Natural killer cell treated with Interleukin-12 subunit alpha and Interleukin-12 subunit beta and Interleukin-15 and Interleukin-18, amount 100 ng/mL, for 72 hours (primary cell): Measurements from ENCODE around the gene FHAD1. TPM values are rescaled to one million over a fixed set of nuclear protein-coding genes. Genes with fewer than 3 reads are reported as not detected.
"Not testable (repeated sequence)": the region's sequence is repeated elsewhere in the genome, so short reads cannot be mapped to it uniquely, and the experiment has no call there.

Source experiments
- ATAC-seq, 2 donors: fragments of 150-1000 bp; cut with Tn5 transposase in 1 of 2; sonication (Bioruptor Pico), chemical (Tn5 transposase) in 1 of 2; 2 replicates each; pipeline ENCODE4 v1.10.0; 2021
- DNase-seq: peaks from one replicate; pipeline ENCODE4 v3.0.0; 2022; ENCODE audit warnings: low spot score
- H3K27ac Mint-ChIP-seq, 2 donors: 1 replicate in 1 of 2; 2 replicates in 1 of 2; pipeline ENCODE4 v1.8.0; 2022; ENCODE audit warnings: mixed read lengths in 2 of 2, mild to moderate bottlenecking in 1 of 2, moderate library complexity in 1 of 2
- H3K27me3 Mint-ChIP-seq, 2 donors: 1 replicate in 1 of 2; 2 replicates in 1 of 2; pipeline ENCODE4 v1.8.0; 2022; ENCODE audit warnings: mixed read lengths in 2 of 2
- H3K36me3 Mint-ChIP-seq: one replicate; pipeline ENCODE4 v1.8.0; 2022; ENCODE audit warnings: mixed read lengths
- H3K4me1 Mint-ChIP-seq, 2 donors: 1 replicate in 1 of 2; 2 replicates in 1 of 2; pipeline ENCODE4 v1.8.0; 2022; ENCODE audit warnings: low read depth in 2 of 2, mixed read lengths in 2 of 2, mild to moderate bottlenecking in 1 of 2
- H3K4me3 Mint-ChIP-seq: one replicate; pipeline ENCODE4 v1.8.0; 2022; ENCODE audit warnings: mixed read lengths
- H3K9me3 Mint-ChIP-seq: 2 replicates; pipeline ENCODE4 v1.8.0; 2022; ENCODE audit warnings: mixed read lengths
- total RNA-seq, 2 donors: library from RNA; stranded (reverse); gene quantifications; one replicate each; pipeline ENCODE4 v1.2.3, GENCODE V29; 2022

The FHAD1 gene
- total RNA-seq, 2 donors from 2014 or later: 0.42 TPM; not detected in 1

DNA sequence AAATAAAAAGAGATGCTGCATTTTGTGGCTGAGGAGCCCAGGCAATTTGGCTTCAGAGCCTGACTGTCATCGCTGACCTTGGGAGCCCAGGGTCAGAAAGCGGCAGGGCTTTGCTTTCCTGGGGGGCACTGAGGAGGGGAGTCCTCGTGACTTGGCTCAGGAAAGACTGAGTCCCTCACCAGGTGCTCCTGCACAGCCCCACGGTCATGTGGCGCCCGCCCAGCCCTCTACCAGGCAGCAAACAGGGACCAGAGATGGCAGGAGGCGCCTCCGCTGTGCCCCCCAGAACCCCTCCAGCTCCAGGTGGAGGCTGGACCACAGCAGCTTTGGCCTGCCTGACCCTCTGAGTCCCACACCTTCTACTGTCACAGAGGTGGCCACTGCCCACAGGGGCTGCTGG, 175.8 kb downstream of the FHAD1 start:
- Mint-ChIP-seq H3K36me3 (no peaks in the 10 kb centered on the region), H3K27me3 (no peaks in the 10 kb centered on the region), H3K9me3 (no peaks in the 10 kb centered on the region), H3K4me1 (peaks cover 47 to 51% of the 10 kb centered on the region in 2 donors), H3K27ac (peak overlapping the region; percentile 86 to 95), H3K4me3 (no peak overlapping the region)
- no peak for DNase-seq
- no peak for ATAC-seq

DNA sequence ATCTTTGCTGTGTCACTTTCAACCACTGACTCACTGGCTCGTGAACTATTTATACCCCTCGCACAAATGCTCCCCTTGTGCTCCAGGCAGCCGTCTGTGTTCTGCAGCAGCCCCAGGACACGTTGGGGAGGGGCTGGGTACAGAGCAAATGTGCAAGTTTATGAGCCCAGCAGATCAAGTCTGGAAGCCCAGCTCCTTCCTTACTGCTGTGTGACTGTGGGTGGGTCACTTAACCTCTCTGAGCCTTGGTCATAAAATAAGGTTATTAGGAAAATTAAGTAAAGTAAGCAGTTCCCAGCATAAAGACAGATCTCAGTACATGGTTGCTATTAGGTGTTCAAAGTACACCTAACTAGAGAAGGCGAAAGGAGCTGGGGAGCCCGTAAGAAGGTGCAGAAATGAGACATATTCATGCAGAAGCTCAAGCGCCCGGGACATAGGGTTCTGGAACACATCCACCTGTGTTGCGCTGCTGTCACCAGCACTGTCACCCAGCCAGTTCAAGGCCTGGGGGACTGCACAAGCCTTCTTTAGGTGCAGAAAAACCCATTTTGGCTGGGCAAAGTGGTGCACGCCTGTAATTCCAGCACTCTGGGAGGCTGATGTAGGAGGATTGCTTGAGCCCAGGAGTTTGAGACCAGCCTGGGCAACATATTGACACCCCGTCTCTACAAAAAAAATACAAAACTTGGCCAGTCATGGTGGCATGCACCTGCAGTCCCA, 176.5 kb downstream of the FHAD1 start:
- H3K36me3 Mint-ChIP-seq: no peaks in the 10 kb centered on the region
- H3K27me3 Mint-ChIP-seq: no peaks in the 10 kb centered on the region
- H3K9me3 Mint-ChIP-seq: no peaks in the 10 kb centered on the region
- H3K27ac Mint-ChIP-seq: peak overlapping the region; percentile 86 to 95
- peaks cover 46 to 47% of the 10 kb centered on the region in 2 donors for H3K4me1 Mint-ChIP-seq
- no peak overlapping the region for H3K4me3 Mint-ChIP-seq
- ATAC-seq (no peak), DNase-seq (no peak)

DNA sequence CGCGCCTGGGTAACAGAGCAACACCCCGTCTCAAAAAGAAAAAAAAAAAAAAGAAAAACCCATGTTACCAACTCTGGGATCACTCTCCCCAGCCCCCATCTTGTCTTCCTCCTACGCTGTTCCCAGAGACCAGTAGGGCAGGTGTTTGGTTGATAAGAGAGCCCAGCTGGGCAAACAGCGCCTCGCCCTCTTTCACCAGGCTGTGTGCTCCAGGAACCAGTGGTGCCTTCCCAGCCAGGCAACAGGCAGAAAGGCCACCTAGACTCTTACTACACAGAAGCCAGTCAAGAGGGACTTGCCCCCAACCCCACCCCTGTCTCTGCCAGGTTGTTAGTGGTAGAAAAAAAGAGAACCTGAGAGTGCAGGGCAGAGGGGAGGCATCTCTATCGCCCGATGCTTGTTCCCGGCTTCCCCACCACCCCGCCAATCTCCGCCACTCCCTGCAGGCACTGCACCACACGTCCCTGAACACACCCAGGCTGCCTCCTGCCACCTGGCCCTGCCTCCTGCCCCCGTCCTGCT, 177.2 kb downstream of the FHAD1 start:
- Mint-ChIP-seq H3K27ac (peak overlapping the region; percentile 86 to 95), H3K36me3 (no peaks in the 10 kb centered on the region), H3K27me3 (no peaks in the 10 kb centered on the region), H3K4me3 (peak overlapping the region; percentile 47), H3K9me3 (no peaks in the 10 kb centered on the region), H3K4me1 (peaks cover 42 to 44% of the 10 kb centered on the region in 2 donors)
- ATAC-seq (no peak), DNase-seq (no peak)

DNA sequence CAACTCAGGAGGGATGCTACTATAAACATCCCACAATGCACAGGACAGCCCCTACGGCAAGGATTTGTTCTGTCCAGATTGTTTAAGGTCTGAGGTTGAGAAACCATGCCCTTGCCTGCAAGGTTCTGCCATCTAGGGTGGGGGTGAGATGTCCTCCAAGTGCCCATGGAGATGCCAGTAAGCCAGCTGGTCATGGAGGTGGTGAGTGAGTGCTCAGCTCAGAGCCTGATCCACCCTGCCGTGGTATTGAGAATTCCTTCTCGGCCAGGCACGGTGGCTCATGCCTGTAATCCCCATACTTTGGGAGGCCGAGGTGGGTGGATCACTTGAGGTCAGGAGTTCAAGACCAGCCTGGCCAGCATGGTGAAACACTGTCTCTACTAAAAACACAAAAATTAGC, 178.0 kb downstream of the FHAD1 start:
- Mint-ChIP-seq H3K27me3 (no peaks in the 10 kb centered on the region), H3K36me3 (no peaks in the 10 kb centered on the region), H3K9me3 (no peaks in the 10 kb centered on the region), H3K4me1 (peaks cover 42 to 43% of the 10 kb centered on the region in 2 donors), H3K4me3 (peak overlapping the region; percentile 47), H3K27ac (peak overlapping the region; percentile 86 to 95)
- no peak for ATAC-seq
- no peak for DNase-seq

DNA sequence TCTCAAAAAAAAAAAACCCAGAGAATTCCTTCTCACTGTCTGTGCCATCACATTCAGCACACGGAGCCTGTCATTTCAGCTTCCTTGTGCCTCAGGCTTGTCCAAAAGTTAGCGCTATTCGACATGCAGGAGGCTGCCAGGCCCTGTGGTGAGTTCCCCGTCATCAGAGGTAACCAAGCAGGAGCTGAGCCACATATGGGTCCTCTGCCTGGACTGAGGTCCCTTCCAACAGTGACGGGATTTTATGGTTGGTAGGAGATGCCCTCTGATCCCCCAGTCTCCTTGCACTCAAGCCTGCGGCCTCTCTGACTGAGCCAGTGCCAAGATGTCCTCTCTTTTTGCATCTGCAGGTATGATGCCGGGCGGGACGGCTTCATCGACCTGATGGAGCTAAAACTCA, 178.5 kb downstream of the FHAD1 start:
- DNase-seq (no peak), ATAC-seq (no peak)
- H3K27me3 Mint-ChIP-seq: no peaks in the 10 kb centered on the region
- no peak overlapping the region for H3K4me3 Mint-ChIP-seq
- H3K27ac Mint-ChIP-seq: peak overlapping the region; percentile 86 to 95
- H3K36me3 Mint-ChIP-seq: no peaks in the 10 kb centered on the region
- peaks cover 45% of the 10 kb centered on the region in 2 donors for H3K4me1 Mint-ChIP-seq
- H3K9me3 Mint-ChIP-seq: no peaks in the 10 kb centered on the region

DNA sequence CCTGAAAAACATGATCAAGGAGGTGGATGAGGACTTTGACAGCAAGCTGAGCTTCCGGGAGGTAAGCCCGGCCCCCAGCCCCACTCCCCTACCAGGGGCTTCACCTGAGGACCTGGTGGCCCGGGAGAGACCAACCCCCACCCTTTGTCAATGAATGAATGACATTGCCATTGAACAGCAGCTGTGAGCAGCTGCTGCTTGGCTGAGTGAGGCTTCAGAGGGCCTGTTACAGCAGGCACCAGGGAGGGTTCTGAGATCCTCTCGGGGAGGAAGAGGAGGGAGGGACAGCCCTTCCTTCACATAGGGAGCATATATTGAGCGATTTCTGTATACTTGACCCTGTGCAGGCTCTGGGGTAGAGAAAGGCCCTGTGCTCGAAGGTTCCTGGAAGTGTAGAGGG, 178.9 kb downstream of the FHAD1 start:
- Mint-ChIP-seq H3K27ac (peak overlapping the region; percentile 86 to 95), H3K4me3 (peak overlapping the region; percentile 61), H3K36me3 (no peaks in the 10 kb centered on the region), H3K9me3 (no peaks in the 10 kb centered on the region), H3K27me3 (no peaks in the 10 kb centered on the region), H3K4me1 (peaks cover 42 to 43% of the 10 kb centered on the region in 2 donors)
- DNase-seq: no peak
- ATAC-seq: no peak

DNA sequence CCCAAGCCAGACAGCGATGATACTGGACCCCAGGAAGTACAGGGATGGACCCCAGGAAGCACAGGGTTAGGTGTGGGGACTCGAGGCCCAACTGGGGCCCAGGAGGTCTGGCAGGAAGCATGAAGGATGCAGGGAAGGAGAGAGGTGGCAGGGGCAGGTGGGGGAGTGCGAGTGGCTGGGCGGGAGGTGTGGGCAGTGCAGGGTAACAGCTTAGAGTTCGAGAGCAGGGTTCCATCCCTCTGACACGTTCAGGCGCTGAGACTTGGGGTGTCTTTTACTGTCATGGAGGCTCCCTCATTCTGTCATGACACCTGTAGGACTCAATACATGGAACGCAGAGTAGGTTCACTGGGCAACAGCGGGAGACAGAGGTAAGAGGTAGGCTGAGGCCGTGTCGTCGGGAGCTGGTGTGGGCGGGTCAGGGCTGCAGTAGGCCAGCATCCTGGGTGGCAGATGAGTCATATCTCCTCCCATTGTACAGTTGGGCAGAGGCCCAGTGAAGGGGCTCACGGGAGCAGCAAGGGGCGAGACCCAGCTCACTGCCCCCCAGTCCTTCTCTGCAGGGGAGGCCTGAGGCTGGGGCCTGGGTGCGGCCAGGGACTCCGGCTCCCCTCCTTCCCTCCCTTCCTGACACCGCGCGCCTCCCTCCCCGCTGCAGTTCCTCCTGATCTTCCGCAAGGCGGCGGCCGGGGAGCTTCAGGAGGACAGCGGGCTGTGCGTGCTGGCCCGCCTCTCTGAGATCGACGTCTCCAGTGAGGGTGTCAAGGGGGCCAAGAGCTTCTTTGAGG, 179.7 kb downstream of the FHAD1 start:
- H3K4me1 Mint-ChIP-seq: peaks cover 36% of the 10 kb centered on the region in 2 donors
- H3K36me3 Mint-ChIP-seq: no peaks in the 10 kb centered on the region
- H3K27ac Mint-ChIP-seq: peak overlapping the region; percentile 86 to 95
- ATAC-seq: peak in 1 of 2 donors; percentile 52
- H3K27me3 Mint-ChIP-seq: no peaks in the 10 kb centered on the region
- no peak for DNase-seq
- H3K4me3 Mint-ChIP-seq: peak overlapping the region; percentile 61
- H3K9me3 Mint-ChIP-seq: no peaks in the 10 kb centered on the region

DNA sequence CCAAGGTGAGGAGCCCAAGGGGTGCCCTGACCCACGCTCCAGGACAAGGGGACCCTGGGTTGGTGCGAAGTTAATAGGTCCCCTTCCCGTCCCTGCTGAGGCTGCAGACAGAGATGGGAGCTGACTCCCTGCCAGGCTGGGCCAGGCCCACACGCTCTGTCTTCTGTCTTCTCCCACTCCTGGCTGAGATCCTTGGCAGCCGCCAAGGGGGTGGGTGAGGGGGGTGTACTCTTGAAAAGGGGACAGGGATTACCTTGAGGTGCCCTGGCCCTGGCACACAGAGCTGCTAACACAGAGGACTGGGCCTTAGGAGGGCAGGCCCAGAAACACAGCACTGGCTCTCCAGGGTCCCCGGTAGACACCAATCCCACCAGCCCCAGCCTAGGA, 180.2 kb downstream of the FHAD1 start:
- Mint-ChIP-seq H3K27me3 (no peaks in the 10 kb centered on the region), H3K9me3 (no peaks in the 10 kb centered on the region), H3K27ac (peak overlapping the region; percentile 66 to 95), H3K4me1 (peaks cover 34% of the 10 kb centered on the region in 2 donors), H3K4me3 (no peak overlapping the region), H3K36me3 (no peaks in the 10 kb centered on the region)
- no peak for DNase-seq
- peak in 1 of 2 donors; percentile 1 for ATAC-seq

DNA sequence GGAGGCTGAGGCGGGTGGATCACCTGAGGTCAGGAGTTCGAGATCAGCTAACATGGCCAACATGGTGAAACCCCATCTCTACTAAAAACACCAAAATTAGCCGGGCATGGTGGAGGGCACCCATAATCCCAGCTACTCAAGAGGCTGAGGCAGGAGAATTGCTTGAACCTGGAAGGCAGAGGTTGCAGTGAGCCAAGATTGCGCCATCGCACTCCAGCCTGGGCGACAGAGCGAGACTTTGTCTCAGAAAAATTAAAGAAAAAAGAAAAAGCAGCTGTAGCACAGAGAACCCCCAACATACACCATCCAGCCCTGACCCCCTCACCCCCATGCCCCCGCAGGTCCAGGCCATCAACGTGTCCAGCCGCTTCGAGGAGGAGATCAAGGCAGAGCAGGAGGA, 181.2 kb downstream of the FHAD1 start:
- H3K9me3 Mint-ChIP-seq, H3K36me3 Mint-ChIP-seq, ATAC-seq, DNase-seq, H3K27me3 Mint-ChIP-seq, H3K4me3 Mint-ChIP-seq: not testable (repeated sequence)
- peaks cover 32 to 33% of the 10 kb centered on the region in 2 donors for H3K4me1 Mint-ChIP-seq
- peak overlapping the region; percentile 66 to 95 for H3K27ac Mint-ChIP-seq

DNA sequence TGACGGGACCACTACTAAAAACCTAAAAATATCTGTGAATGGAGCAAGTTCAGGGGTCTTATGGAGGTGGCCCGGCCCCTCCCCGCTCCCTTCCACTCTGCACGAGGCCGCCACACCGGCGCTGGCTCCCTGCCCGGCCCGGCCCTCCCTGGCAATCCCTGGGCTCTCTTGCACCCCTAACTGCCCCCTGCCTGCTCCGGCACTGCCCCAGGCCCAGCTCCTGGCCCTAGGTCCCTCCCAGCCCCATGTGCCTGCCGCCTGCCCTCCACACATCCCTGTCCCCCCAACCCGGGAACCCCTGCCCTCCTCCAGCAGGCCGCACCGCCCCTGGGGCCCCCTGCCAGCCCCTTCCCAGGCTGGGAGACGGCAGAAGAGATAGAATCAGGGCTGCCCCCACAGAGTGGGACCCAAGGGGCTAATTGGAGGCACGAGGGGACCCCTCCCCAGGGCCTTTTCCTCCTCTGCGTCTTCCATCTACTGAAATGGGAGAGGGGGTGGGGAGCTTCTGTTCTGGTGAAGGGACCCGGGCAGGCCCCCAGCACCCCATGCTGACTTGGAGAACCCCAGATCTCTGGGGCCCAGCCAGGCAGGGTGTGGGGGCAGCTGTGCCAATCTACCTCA, 181.9 kb downstream of the FHAD1 start:
- peaks cover 29 to 31% of the 10 kb centered on the region in 2 donors for H3K4me1 Mint-ChIP-seq
- ATAC-seq (no peak), DNase-seq (no peak)
- H3K4me3 Mint-ChIP-seq: no peak overlapping the region
- no peaks in the 10 kb centered on the region for H3K9me3 Mint-ChIP-seq
- no peaks in the 10 kb centered on the region for H3K36me3 Mint-ChIP-seq
- no peaks in the 10 kb centered on the region for H3K27me3 Mint-ChIP-seq
- H3K27ac Mint-ChIP-seq: no peak overlapping the region

DNA sequence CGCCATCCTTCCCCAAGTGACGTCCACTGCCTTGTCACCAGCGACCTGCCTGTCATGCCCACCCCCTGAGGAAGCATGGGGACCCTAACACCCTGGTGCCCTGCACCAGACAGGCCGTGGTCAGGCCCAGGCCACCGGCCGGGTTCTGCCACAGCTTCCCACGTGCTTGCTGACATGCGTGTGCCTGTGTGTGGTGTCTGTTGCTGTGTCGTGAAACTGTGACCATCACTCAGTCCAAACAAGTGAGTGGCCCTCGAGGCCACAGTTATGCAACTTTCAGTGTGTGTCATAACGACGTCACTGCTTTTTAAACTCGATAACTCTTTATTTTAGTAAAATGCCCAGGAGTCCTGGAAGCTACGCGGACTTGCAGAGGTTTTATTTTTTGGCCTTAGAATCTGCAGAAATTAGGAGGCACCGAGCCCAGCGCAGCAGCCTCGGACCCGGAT, 182.7 kb downstream of the FHAD1 start:
- DNase-seq (no peak), ATAC-seq (peak; percentile 58 to 60)
- Mint-ChIP-seq H3K27ac (peak overlapping the region; percentile 62 to 80), H3K27me3 (no peaks in the 10 kb centered on the region), H3K9me3 (no peaks in the 10 kb centered on the region), H3K36me3 (no peaks in the 10 kb centered on the region), H3K4me3 (no peak overlapping the region), H3K4me1 (peaks cover 24 to 27% of the 10 kb centered on the region in 2 donors)

DNA sequence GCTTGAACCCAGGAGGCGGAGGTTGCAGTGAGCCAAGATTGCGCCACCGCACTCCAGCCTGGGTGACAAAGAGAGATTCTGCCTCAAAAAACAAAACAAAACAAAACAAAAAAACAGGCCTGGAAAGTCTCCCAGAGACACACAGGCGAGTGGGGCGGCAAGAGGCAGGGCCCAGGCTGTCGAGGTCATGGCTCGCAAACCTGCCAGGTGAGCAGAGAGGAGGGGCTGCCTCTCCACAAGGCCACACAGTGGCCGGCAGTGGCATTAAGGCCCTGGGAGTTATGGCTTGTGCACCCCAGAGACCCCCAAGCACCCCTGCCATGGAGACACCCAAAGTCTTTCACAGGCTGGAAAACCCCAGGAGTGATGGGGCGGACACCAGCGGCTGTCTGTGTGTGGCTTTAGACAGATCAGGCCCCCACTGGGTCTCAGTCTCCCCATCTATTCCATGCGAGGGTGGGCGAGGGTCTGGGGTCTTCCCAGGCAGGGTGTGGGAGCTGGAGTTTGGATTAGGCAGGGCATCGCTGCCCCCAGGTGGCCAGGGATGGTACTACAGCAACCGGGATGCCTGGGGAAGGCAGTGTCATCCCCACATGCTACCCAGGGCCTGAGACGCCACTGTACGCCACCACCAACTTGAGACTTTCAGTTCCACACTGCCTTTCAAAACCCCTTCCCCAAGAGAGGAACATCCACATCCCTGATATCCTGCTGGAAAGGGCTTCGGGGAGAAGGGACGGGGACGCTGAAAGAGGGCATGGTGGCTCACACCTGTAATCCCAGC, 184.0 kb downstream of the FHAD1 start:
- no peaks in the 10 kb centered on the region for H3K9me3 Mint-ChIP-seq
- no peaks in the 10 kb centered on the region for H3K27me3 Mint-ChIP-seq
- no peak overlapping the region for H3K4me3 Mint-ChIP-seq
- H3K36me3 Mint-ChIP-seq: no peaks in the 10 kb centered on the region
- peak overlapping the region; percentile 62 to 82 for H3K27ac Mint-ChIP-seq
- DNase-seq (no peak), ATAC-seq (peak; percentile 71)
- peaks cover 26% of the 10 kb centered on the region in 2 donors for H3K4me1 Mint-ChIP-seq

DNA sequence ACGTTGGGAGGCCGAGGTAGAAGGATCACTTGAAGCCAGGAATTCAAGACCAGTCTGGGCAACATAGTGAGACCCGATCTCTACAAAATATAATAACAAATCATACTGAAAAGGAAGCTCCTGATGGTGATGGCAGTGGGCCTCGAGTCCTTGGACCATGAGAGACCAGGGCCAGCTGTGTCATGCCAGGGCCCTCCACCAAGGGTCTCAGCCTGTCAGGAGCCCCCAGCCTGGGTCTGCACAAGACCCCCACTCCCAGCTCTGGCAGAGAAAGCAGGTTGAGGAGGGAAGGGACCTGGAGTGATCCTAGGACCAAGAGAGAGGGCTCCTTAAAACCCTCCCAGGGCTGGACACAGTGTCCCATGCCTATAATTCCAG, 184.5 kb downstream of the FHAD1 start:
- H3K27ac Mint-ChIP-seq: peak overlapping the region; percentile 62 to 82
- H3K27me3 Mint-ChIP-seq: no peaks in the 10 kb centered on the region
- H3K4me3 Mint-ChIP-seq: no peak overlapping the region
- H3K4me1 Mint-ChIP-seq: peaks cover 20% of the 10 kb centered on the region in 2 donors
- no peaks in the 10 kb centered on the region for H3K36me3 Mint-ChIP-seq
- DNase-seq: no peak
- ATAC-seq: no peak
- no peaks in the 10 kb centered on the region for H3K9me3 Mint-ChIP-seq
